GM12873 (cell line): ENCODE data around the gene NDUFA12.

Experiments
- TF ChIP-seq, protein P1 (sequence below): IDR thresholded peaks from 2 replicates; pipeline ENCODE4 v1.5.1; 2012; ENCODE audit warnings: low read depth, mild to moderate bottlenecking, moderate library complexity, low read length, control low read depth; ENCODE audit not compliant: insufficient read depth; ENCODE audit errors: missing control alignments

The NDUFA12 gene

DNA sequence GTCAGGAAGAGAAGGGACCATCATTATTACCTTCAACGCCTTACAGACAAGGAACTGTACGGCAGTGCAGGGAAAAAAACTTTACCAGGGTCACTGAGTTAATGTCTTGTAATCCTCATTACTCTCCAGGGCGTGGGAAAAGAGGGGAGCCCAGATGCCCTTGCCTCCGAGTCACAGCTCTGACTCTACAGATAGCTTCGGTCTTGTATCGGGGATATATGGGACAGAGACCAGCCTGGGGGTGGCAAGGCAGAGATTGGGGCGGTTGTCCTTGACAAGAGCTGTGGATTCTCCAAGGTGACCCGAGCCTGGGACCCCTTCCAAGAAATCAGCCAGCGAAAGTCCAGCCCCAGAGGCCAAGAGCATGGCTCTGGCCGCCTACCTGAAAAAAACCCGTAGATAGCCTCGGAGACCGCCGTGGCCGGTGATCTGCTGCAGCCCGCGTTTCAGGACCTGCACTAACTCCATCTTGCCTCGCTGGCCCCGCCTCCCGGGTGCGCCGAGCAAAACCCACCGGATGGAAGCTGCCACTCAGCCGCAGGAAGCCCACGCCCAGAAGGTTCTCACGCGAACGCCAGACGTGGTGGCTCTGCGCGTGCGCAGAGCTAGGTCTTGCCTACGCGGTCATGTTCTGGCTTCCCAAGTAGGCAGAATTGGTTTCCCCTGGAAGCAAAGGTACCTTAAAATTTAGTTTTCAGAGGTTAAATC, at the start of gene NDUFA12:
Gene NDUFA12, minus strand, starts transcription at position 485 of the 708 bp plus-strand sequence. Its CDS starts 17 bp downstream, at position 468.
- TF ChIP-seq, protein P1, sequence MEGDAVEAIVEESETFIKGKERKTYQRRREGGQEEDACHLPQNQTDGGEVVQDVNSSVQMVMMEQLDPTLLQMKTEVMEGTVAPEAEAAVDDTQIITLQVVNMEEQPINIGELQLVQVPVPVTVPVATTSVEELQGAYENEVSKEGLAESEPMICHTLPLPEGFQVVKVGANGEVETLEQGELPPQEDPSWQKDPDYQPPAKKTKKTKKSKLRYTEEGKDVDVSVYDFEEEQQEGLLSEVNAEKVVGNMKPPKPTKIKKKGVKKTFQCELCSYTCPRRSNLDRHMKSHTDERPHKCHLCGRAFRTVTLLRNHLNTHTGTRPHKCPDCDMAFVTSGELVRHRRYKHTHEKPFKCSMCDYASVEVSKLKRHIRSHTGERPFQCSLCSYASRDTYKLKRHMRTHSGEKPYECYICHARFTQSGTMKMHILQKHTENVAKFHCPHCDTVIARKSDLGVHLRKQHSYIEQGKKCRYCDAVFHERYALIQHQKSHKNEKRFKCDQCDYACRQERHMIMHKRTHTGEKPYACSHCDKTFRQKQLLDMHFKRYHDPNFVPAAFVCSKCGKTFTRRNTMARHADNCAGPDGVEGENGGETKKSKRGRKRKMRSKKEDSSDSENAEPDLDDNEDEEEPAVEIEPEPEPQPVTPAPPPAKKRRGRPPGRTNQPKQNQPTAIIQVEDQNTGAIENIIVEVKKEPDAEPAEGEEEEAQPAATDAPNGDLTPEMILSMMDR, result no peak

DNA sequence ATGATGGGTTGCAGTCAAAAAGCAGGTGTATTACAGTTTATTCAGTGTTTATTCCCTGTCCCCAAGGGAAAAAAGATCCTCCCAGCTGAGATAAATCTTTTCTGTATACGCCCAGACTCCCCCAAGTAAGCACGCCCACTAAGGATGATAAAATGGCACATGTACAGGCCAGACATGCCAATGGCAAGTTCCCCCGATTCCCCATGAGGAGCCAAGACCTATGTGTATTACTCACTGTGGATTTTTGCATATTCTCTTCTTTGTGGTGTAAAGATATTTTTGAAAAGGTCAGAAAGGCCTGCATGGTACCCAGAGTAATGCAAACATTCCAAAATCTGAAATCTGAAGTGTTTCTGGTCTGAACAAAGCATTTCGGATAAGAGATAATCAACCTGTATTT, 47.7 kb upstream of the NDUFA12 start:
- TF ChIP-seq, protein P1, result no peak

DNA sequence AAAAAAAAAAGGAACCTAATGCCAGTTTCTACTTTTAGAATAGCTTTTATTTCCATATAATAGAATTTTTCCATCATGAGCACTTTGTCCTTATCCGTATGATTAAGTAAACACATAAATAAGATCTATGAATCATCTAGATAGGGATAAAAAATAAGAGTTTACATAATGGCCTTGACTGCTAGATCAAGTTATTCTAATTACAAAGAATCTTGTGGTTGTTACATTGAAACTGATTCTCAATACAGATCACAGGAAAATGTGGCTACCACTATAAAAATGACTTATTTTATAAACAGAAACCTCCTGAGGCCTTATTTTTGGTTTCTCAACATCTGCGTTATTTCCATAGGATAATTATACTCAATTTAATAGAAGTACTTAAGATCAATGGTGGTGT, 34.4 kb upstream of the NDUFA12 start:
- TF ChIP-seq, protein P1, result no peak

DNA sequence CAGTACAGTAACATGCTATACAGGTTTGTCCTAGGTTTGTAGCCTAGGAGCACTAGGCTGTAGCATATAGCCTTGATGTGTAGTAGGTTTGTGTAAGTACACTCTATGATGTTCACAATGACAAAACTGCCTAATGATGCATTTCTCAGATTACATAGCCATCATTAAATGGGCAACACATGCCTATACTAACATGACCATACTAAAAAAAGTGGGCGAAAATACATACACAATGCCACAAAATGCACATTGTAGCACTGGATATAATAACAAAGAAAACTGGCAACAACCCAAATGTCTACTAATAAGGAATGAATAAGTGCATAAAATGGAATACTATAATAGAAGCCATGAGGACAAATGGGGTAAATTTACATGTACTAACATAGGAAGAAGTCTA, 31.3 kb upstream of the NDUFA12 start:
- TF ChIP-seq, protein P1, result no peak

DNA sequence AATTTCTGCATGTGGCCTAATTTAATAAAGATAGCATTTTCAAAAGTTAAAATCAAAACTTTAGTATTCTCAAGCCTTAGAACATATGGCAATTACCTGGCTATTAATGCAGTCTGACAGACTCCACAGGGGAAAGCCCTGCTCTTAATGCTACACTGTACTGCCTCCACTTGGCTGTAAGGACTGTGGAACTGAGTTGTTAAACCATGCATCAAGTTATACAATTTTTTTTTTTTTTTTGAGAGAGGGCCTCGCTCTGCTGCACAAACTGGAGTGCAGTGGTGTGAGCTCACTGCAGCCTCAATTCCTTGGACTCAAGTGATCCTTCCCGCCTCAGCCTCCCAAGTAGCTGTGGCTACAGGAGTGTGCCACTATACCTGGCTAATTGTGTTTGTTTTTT, 19.0 kb upstream of the NDUFA12 start:
- TF ChIP-seq, protein P1, result no peak

DNA sequence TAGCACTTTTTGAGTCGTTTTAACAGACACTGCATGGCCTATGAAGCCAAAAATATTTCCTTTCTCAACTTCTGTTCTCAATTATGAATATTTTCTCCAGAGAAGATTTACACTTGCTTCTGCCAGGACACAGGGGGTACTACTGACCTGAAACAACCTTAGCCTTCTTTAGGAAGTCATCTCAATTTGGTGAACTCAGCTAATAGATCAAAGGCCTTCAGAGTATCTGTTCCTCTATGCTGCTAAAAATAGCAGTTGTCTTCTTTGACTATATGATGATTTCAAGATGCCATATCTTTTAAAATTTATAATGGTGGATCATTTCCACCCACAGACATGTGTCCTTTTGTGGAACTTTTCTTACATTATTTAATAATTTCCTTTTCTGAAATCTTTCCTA, 14.0 kb upstream of the NDUFA12 start:
- TF ChIP-seq, protein P1, result no peak

DNA sequence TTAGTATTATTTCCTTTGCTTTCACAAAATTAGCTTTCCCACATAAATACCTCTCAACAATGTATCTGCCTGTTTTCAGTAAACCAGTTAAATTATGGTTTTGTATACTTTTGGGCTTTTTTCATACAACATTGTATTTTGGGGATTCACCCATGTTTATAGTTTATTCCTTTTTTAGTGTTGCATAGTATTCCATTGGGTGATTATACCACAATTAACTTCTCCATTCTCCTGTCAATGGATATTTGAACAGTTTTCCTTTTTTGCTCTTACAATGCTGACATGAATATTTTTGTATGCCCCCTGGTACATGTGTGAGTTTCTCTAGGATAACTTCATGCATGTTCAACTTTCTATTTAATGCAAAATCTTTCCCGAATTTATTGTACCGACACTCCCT, 12.6 kb upstream of the NDUFA12 start:
- TF ChIP-seq, protein P1, result no peak
